Epithelial cell of proximal tubule (primary cell): ENCODE measurements around the gene CSTPP1. TPM values are rescaled to one million over a fixed set of nuclear protein-coding genes. Genes with fewer than 3 reads are reported as not detected.

Experiments used
- DNase-seq: peaks from one replicate; pipeline ENCODE4 v3.0.0-alpha.2; 2011; ENCODE audit warnings: low read depth
- H3K4me3 ChIP-seq: 2 replicates; pipeline ENCODE4 v1.5.1; 2011; ENCODE audit warnings: low read depth, mild to moderate bottlenecking, low read length
- CTCF ChIP-seq: conservative IDR thresholded peaks from 2 replicates; pipeline ENCODE4 v1.5.1; 2012; ENCODE audit warnings: low read depth, mild to moderate bottlenecking, low read length
- total RNA-seq: library from RNA; depleted of rRNA; stranded (reverse); fragments of >200 nt; gene quantifications from 2 replicates; pipeline ENCODE4 v1.2.3, GENCODE V29; 2015

The CSTPP1 gene
- total RNA-seq, 1 donor from 2014 or later: 39.8 TPM

- no peak for TF ChIP-seq CTCF
- H3K4me3 ChIP-seq: no peak overlapping the region
- no peak for DNase-seq
These were observed 65.2 kb downstream of the CSTPP1 start for GRCh38 chr11:47001781-47002181.

GRCh38 chr11:47002390-47002789 is 65.8 kb downstream of the CSTPP1 start:
- TF ChIP-seq CTCF: no peak
- DNase-seq: no peak
- no peak overlapping the region for H3K4me3 ChIP-seq

- DNase-seq: no peak
- no peak for TF ChIP-seq CTCF
- H3K4me3 ChIP-seq: no peak overlapping the region
These were observed 66.8 kb downstream of the CSTPP1 start for GRCh38 chr11:47003180-47003877.

GRCh38 chr11:47004595-47005033 is 68.1 kb downstream of the CSTPP1 start:
- no peak for TF ChIP-seq CTCF
- peak; percentile 79 for DNase-seq
- H3K4me3 ChIP-seq: no peak overlapping the region

GRCh38 chr11:47005441-47005840 is 68.9 kb downstream of the CSTPP1 start:
- no peak for DNase-seq
- TF ChIP-seq CTCF: no peak
- no peak overlapping the region for H3K4me3 ChIP-seq

GRCh38 chr11:47007579-47007978 is 71.0 kb downstream of the CSTPP1 start:
- no peak for DNase-seq
- H3K4me3 ChIP-seq: no peak overlapping the region
- no peak for TF ChIP-seq CTCF

- DNase-seq: no peak
- H3K4me3 ChIP-seq: no peak overlapping the region
- no peak for TF ChIP-seq CTCF
These were observed 73.6 kb downstream of the CSTPP1 start for GRCh38 chr11:47010179-47010578.
